Measurements from ENCODE around the gene MACROD2. TPM values are rescaled to one million over a fixed set of nuclear protein-coding genes. Genes with fewer than 3 reads are reported as not detected.

The MACROD2 gene
- total and polyA plus RNA-seq, 2 experiments from 2014 or later = 2.8 to 4.3 TPM

- Histone ChIP-seq H3K79me2 (replicated peaks; ENCODE audit: insufficient read depth) (no peaks in the 10 kb centered on the region), H2AFZ (no peak overlapping the region), H3K4me2 (no peak overlapping the region), H3K27me3 (ENCODE audit: insufficient read depth) (no peaks in the 10 kb centered on the region), H3K4me1 (ENCODE audit: insufficient read depth) (no peaks in the 10 kb centered on the region), H3F3A (replicated peaks; ENCODE audit: low read depth) (no peaks in the 10 kb centered on the region), H3K36me3 (ENCODE audit: insufficient read depth) (no peaks in the 10 kb centered on the region), H3K27ac (ENCODE audit: low read depth) (no peak overlapping the region), H3K9me2 (ENCODE audit: insufficient read depth) (peaks cover 3% of the 10 kb centered on the region; the same call in 1 of the 2 replicates), H4K20me1 (replicated peaks; ENCODE audit: insufficient read depth) (no peaks in the 10 kb centered on the region), H3K4me3 (no peak overlapping the region)
- no peak overlapping the region for H3K27ac Mint-ChIP-seq
- H3K9me3 Mint-ChIP-seq = no peaks in the 10 kb centered on the region
- no peaks in the 10 kb centered on the region for H3K27me3 Mint-ChIP-seq (ENCODE audit: insufficient read depth, low read depth, poor library complexity)
- H3K4me3 Mint-ChIP-seq = no peak overlapping the region
- ATAC-seq (no peak), DNase-seq (ENCODE audit: low spot score) (no peak)
- TF ChIP-seq JUNB (IDR thresholded peaks at IDR 0.05; ENCODE audit: unreplicated experiment) (no peak), EZH2phosphoT487 (IDR thresholded peaks at IDR 0.05; ENCODE audit: unreplicated experiment) (no peak), ZNF114 (CRISPR knock-in tag; IDR thresholded peaks at IDR 0.05) (no peak), STAT1 (IDR thresholded peaks at IDR 0.05; ENCODE audit: unreplicated experiment) (no peak), EZH2 (IDR thresholded peaks at IDR 0.05; ENCODE audit: low read depth, unreplicated experiment) (no peak), REST (IDR thresholded peaks at IDR 0.05; ENCODE audit: unreplicated experiment) (no peak), CREB1 (CRISPR knock-in tag; IDR thresholded peaks at IDR 0.05; ENCODE audit: low read depth) (no peak), NANOG (IDR thresholded peaks at IDR 0.05; ENCODE audit: borderline replicate concordance) (no peak), POLR2AphosphoS5 (IDR thresholded peaks at IDR 0.05; ENCODE audit: low read depth) (no peak), ZNF331 (CRISPR knock-in tag; IDR thresholded peaks at IDR 0.05; ENCODE audit: low read depth) (no peak)
- TF ChIP-seq, protein P1, sequence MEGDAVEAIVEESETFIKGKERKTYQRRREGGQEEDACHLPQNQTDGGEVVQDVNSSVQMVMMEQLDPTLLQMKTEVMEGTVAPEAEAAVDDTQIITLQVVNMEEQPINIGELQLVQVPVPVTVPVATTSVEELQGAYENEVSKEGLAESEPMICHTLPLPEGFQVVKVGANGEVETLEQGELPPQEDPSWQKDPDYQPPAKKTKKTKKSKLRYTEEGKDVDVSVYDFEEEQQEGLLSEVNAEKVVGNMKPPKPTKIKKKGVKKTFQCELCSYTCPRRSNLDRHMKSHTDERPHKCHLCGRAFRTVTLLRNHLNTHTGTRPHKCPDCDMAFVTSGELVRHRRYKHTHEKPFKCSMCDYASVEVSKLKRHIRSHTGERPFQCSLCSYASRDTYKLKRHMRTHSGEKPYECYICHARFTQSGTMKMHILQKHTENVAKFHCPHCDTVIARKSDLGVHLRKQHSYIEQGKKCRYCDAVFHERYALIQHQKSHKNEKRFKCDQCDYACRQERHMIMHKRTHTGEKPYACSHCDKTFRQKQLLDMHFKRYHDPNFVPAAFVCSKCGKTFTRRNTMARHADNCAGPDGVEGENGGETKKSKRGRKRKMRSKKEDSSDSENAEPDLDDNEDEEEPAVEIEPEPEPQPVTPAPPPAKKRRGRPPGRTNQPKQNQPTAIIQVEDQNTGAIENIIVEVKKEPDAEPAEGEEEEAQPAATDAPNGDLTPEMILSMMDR (conservative IDR thresholded peaks at IDR 0.05; ENCODE audit: low read depth in 2 of 2) = no peak
- TF ChIP-seq, protein P2, sequence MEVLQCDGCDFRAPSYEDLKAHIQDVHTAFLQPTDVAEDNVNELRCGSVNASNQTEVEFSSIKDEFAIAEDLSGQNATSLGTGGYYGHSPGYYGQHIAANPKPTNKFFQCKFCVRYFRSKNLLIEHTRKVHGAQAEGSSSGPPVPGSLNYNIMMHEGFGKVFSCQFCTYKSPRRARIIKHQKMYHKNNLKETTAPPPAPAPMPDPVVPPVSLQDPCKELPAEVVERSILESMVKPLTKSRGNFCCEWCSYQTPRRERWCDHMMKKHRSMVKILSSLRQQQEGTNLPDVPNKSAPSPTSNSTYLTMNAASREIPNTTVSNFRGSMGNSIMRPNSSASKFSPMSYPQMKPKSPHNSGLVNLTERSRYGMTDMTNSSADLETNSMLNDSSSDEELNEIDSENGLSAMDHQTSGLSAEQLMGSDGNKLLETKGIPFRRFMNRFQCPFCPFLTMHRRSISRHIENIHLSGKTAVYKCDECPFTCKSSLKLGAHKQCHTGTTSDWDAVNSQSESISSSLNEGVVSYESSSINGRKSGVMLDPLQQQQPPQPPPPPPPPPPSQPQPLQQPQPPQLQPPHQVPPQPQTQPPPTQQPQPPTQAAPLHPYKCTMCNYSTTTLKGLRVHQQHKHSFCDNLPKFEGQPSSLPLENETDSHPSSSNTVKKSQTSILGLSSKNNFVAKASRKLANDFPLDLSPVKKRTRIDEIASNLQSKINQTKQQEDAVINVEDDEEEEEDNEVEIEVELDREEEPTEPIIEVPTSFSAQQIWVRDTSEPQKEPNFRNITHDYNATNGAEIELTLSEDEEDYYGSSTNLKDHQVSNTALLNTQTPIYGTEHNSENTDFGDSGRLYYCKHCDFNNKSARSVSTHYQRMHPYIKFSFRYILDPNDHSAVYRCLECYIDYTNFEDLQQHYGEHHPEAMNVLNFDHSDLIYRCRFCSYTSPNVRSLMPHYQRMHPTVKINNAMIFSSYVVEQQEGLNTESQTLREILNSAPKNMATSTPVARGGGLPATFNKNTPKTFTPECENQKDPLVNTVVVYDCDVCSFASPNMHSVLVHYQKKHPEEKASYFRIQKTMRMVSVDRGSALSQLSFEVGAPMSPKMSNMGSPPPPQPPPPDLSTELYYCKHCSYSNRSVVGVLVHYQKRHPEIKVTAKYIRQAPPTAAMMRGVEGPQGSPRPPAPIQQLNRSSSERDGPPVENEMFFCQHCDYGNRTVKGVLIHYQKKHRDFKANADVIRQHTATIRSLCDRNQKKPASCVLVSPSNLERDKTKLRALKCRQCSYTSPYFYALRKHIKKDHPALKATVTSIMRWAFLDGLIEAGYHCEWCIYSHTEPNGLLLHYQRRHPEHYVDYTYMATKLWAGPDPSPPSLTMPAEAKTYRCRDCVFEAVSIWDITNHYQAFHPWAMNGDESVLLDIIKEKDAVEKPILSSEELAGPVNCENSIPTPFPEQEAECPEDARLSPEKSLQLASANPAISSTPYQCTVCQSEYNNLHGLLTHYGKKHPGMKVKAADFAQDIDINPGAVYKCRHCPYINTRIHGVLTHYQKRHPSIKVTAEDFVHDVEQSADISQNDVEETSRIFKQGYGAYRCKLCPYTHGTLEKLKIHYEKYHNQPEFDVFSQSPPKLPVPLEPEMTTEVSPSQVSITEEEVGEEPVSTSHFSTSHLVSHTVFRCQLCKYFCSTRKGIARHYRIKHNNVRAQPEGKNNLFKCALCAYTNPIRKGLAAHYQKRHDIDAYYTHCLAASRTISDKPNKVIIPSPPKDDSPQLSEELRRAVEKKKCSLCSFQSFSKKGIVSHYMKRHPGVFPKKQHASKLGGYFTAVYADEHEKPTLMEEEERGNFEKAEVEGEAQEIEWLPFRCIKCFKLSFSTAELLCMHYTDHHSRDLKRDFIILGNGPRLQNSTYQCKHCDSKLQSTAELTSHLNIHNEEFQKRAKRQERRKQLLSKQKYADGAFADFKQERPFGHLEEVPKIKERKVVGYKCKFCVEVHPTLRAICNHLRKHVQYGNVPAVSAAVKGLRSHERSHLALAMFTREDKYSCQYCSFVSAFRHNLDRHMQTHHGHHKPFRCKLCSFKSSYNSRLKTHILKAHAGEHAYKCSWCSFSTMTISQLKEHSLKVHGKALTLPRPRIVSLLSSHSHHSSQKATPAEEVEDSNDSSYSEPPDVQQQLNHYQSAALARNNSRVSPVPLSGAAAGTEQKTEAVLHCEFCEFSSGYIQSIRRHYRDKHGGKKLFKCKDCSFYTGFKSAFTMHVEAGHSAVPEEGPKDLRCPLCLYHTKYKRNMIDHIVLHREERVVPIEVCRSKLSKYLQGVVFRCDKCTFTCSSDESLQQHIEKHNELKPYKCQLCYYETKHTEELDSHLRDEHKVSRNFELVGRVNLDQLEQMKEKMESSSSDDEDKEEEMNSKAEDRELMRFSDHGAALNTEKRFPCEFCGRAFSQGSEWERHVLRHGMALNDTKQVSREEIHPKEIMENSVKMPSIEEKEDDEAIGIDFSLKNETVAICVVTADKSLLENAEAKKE (CRISPR knock-in tag; IDR thresholded peaks at IDR 0.05) = no peak
- TF ChIP-seq, protein P3, sequence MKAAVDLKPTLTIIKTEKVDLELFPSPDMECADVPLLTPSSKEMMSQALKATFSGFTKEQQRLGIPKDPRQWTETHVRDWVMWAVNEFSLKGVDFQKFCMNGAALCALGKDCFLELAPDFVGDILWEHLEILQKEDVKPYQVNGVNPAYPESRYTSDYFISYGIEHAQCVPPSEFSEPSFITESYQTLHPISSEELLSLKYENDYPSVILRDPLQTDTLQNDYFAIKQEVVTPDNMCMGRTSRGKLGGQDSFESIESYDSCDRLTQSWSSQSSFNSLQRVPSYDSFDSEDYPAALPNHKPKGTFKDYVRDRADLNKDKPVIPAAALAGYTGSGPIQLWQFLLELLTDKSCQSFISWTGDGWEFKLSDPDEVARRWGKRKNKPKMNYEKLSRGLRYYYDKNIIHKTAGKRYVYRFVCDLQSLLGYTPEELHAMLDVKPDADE (IDR thresholded peaks at IDR 0.05) = no peak
- no peaks in the 10 kb centered on the region for H3K4me1 Mint-ChIP-seq
- H3K36me3 Mint-ChIP-seq (ENCODE audit: low read depth) = no peaks in the 10 kb centered on the region
These were observed 1135.9 kb downstream of the MACROD2 start for GRCh38 chr20:15131176-15131575.

Data from GM23338 (cell line).